Pons (tissue), 1 donor: ENCODE data around the gene KCNG1.
"Not testable (repeated sequence)": the region's sequence is repeated elsewhere in the genome, so short reads cannot be mapped to it uniquely, and the experiment has no call there.

Experiments used
- DNase-seq: peaks from one replicate; pipeline ENCODE4 v3.0.0-alpha.2; 2016; ENCODE audit warnings: low spot score

Gene KCNG1

GRCh38 chr20:50982363-50982762, 40.5 kb downstream of the KCNG1 start:
- DNase-seq: no peak

DNA sequence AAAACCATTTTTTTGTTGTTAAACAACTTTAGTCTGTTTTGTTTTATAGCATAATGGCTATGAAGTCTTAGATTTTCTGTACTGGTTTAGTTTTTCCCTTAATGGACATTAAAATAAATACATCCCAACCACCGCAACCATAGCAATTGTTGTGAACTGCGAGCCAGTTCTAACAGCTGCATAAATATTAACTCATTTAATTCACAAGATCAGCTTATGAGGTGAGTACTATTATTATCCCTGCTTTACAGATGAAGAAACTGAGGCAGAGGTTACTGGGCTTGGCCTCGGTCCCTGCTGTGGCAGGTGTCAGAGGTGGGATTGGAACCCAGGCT, 41.2 kb downstream of the KCNG1 start:
- DNase-seq: no peak

DNA sequence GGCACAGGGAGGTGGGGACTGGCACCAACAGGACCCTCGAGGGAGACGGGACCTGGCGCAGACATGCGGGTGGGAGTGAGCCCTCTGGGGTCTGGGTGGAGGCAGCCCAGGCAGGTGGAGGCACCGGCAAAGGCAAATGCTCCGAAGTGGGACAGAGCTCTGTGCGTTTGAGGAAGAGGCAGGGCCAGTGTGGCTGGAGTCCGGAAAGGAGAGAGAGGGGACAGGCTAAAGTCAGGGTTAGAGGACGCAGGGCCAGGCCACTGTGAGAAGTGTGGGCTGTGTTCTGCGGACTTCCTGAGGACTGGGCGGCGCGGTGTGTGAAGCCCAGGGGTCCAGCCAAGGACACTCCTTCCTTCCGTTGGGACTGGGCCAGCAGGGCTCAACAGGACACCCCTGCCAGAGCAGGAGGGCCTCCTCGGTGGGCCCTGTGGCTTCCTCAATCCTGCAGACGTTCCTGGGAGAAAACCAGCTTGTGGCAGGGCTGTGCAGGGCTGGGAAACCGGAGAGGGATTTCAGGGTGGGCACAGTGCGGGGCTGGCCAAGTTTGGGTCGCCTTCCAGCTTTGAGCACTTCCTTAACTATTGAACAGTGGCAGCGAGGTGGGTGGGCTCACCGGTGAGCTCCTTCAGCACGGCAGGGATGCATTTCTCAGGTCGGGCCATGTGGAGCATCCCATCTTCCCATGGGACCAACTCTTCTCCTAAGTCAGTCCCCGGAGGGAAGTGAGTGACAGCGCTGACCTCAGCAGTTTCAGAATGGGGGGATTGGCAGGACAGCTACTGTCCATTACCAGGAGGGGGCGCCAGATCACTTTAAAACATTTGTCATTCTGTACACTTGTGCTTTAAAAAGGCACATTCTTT, 41.8 kb downstream of the KCNG1 start:
- peak; percentile 55 for DNase-seq

DNA sequence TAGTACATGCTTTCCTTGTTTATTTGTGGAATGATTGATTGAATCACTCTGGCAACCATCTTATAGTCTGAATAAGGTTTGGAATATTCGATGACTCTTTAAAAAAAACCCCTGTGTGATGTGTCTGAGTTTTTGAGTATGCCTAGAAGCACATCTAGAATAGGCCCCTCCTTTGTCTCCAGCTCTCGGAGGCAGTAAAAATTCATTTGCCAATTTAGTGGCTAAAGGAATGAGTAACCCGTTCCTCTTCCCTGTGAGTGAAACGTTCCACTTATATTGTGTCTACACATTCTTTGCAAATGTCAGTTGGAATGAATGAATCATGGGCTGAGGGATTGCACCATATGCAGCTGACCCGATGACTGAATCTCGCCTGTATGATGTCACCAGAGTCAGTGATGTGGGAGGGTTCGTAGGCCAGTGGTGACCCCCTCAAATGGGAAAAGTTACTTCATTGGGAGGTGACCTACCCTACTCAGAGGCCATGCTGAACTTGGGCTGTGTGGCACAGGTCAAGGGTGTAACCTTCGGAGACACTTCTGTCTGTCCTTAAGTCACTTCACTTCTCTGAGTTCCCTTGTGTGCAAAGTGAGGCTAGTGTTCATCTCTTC, 42.7 kb downstream of the KCNG1 start:
- no peak for DNase-seq

DNA sequence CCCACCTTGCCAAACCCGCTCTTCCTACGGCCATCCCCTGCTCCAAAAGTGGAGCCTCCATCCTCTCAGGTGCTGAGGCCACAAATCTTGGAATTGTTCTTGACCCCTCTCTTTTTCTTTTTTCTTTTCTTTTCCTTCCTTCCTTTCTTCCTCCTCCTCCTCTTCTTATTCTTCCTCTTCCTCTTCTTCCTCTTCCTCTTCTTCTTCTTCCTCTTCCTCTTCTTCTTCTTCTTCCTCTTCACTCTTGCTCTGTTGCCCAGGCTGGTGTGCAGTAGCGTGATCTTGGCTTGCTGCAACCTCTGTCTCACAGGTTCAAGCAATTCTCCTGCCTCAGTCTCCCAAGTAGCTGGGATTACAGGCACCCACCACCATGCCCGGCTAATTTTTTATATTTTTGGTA, 44.4 kb downstream of the KCNG1 start:
- DNase-seq: not testable (repeated sequence)

- DNase-seq: no peak
These were observed 45.6 kb downstream of the KCNG1 start for GRCh38 chr20:50977066-50978021.

GRCh38 chr20:50975701-50976330, 47.1 kb downstream of the KCNG1 start:
- no peak for DNase-seq

DNA sequence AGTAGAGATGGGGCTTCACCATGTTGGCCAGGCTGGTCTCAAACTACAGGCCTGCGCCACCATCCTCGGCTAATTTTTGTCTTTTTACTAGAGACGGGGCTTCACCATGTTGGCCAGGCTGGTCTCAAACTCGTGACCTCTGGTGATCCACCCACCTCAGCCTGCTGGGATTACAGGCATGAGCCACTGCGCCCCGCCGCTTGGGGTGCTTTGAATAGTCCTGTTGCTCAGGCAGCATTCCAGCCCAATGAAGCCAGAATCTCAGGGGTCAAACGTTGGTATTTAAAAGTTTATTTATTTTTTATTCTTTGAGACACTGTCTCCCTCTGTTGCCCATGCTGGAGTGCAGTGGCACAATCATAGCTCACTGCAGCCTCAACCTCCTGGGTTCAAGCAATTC, 53.0 kb downstream of the KCNG1 start:
- no peak for DNase-seq

DNA sequence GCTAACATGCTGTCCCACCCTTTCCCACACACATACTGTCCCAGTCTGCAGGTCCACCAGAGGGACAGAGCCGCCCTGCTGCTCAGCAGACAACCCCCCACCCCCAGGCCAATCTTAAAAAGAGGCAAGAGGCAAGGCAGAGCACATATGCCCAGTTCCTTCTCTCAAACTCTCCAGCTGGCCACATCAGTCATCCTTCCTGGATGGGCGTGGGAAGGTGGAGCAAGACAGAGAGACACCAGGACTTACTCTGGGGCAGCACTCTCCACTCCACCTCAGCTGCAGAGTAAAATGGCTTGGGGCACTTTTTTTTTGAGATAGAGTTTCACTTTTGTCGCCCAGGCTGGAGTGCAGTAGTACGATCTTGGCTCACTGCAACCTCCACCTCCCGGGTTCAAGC, 53.5 kb downstream of the KCNG1 start:
- DNase-seq: no peak

DNA sequence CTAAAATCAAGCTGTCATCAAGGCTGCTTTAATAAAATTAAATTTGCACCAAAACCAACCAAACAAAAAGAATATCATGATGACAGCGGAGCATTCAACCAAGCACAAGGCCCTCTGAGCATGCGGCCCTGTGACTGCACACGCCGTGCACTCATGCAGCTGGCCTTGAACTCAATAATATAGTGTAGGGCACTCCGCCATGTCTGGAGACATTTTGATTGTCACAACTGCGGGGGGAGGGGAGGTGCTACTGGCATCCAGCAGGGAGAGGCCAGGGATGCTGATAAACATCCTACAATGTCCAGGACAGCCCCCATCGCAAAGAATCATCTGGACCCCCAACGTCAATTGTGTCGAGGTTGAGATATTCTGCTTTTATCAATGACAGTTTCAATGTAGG, 54.6 kb downstream of the KCNG1 start:
- DNase-seq: no peak

DNA sequence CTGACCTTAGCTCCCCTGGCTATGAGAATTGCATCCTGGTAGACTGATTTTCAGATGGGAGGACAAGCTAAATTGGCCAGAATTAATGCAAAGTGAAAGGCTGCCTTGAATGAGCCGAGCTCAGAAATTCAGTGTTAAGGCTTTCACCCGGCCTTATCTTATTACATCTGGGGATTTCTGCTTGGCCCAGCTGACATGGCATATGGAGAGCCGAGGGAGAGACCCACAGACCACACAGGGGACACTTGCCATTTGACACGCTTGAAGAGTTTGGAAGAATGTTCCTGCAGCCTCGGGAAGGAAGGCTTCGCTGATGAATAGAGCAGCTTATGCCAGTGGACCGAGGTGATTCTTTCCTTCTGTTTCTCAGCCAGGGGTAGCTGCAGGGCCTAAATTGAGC, 55.3 kb downstream of the KCNG1 start:
- DNase-seq: no peak

DNA sequence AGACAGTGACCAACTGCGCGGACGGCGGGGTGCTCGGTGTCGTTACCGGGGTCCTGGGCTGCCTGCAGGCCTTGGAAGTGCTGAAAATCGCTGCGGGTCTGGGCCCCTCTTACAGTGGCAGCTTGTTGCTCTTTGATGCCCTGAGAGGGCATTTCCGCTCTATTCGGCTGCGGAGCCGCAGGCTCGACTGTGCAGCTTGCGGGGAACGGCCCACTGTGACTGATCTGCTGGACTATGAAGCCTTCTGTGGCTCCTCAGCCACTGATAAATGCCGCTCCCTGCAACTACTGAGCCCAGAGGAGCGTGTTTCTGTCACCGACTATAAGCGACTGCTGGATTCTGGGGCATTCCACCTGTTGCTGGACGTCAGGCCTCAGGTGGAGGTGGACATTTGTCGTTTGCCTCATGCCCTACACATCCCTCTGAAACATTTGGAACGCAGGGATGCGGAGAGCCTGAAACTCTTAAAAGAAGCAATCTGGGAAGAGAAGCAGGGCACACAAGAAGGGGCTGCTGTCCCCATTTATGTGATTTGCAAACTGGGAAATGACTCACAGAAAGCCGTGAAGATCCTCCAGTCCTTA, 63.3 kb downstream of the KCNG1 start:
- DNase-seq: no peak

- peak; percentile 96 for DNase-seq
These were observed 64.0 kb downstream of the KCNG1 start, which contains the start of gene MOCS3 for GRCh38 chr20:50958615-50959542. Gene MOCS3, plus strand, starts transcription at chr20:50958818. Its CDS starts 25 bp downstream, at chr20:50958843.

- peak; percentile 15 for DNase-seq
These were observed 64.9 kb downstream of the KCNG1 start, which contains the start of gene DPM1 for GRCh38 chr20:50957798-50958614. Gene DPM1, minus strand, starts transcription at chr20:50958532. Its CDS starts 9 bp downstream, at chr20:50958523.

GRCh38 chr20:50957276-50957675, 65.6 kb downstream of the KCNG1 start:
- DNase-seq: no peak

DNA sequence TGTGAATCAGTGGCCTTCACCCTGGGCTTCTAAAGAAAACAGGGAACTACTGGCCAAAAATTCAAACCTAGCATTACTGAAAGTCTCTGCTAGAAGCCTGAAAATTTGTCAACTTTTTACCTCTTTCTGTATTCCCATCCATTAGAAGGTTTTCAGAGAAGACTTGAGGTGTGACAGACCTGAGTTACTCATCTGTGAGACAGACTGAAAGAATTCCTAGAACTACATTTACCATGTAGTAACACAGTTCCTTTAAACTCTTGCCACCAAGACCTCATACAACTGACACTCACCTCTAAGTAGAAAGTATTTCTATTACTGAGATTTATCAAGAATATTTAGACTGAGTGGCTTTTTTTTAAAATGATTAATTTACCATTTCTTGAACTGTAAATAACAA, 69.1 kb downstream of the KCNG1 start:
- DNase-seq: no peak
